Sigmoid colon (tissue), 7 donors: Measurements from ENCODE around the gene BHLHA15. TPM values are rescaled to one million over a fixed set of nuclear protein-coding genes. Genes with fewer than 3 reads are reported as not detected.
A peak's percentile ranks its signal among the peaks of the same experiment; 100 is the strongest.

Experiments
- DNase-seq: peaks from one replicate; pipeline ENCODE4 v3.0.0-alpha.2; 2019
- H3K27ac ChIP-seq, 4 donors: fragments of 200-600 bp; sonication (generic); one replicate each; pipeline ENCODE4 v1.5.1; 2016 to 2019; ENCODE audit warnings: mild to moderate bottlenecking in 1 of 4
- H3K27me3 ChIP-seq, 3 donors: fragments of 200-600 bp; sonication (generic); one replicate each; pipeline ENCODE4 v1.5.1; 2019; ENCODE audit warnings: mild to moderate bottlenecking in 1 of 3
- H3K36me3 ChIP-seq, 4 donors: fragments of 200-600 bp; sonication (generic); one replicate each; pipeline ENCODE4 v1.5.1; 2016 to 2019
- H3K4me1 ChIP-seq, 4 donors: fragments of 200-600 bp; sonication (generic); one replicate each; pipeline ENCODE4 v1.5.1; 2017 to 2019
- H3K4me3 ChIP-seq, 4 donors: fragments of 200-600 bp; sonication (generic); one replicate each; pipeline ENCODE4 v1.5.1; 2017 to 2019; ENCODE audit warnings: mild to moderate bottlenecking in 2 of 4, moderate library complexity in 1 of 4
- H3K9me3 ChIP-seq, 4 donors: fragments of 200-600 bp in 3 of 4; sonication (generic) in 3 of 4; one replicate each; pipeline versions ENCODE4 v1.5.1 to v1.6.1; 2013 to 2019
- CTCF ChIP-seq, 4 experiments: fragments of 450-650 bp in 3 of 4; fragments of 200-600 bp in 1 of 4; IDR thresholded peaks; one replicate each; pipeline ENCODE4 v1.5.1; 2016 to 2019; ENCODE audit warnings: antibody characterized with exemption in 4 of 4, mild to moderate bottlenecking in 3 of 4, moderate library complexity in 2 of 4
- EP300 ChIP-seq, 4 donors: sonication (generic); formaldehyde crosslinking; IDR thresholded peaks; one replicate each; pipeline ENCODE4 v1.6.1; 2017; ENCODE audit warnings: antibody characterized with exemption in 4 of 4
- POLR2A ChIP-seq, 2 donors: fragments of 450-650 bp; IDR thresholded peaks; one replicate each; pipeline ENCODE4 v1.6.1; 2016; ENCODE audit warnings: antibody characterized with exemption in 2 of 2, mild to moderate bottlenecking in 2 of 2, moderate library complexity in 2 of 2
- POLR2AphosphoS5 ChIP-seq, 4 donors: sonication (generic); formaldehyde crosslinking; IDR thresholded peaks; one replicate each; pipeline ENCODE4 v1.6.1; 2017; ENCODE audit warnings: antibody characterized with exemption in 4 of 4
- WGBS, 2 donors: extraction: QIAGEN DNeasy Blood & Tissue Kit; methylation state at CpG; one replicate each; pipeline ENCODE4 v1.1.7; 2013; 5-methylcytosine and 5-hydroxymethylcytosine counted together
- intact Hi-C: fragments of 100-400 bp; cut with DNase I; formaldehyde crosslinking; loops from one replicate; pipeline ENCODE4 v1.15.1; 2023
- polyA plus RNA-seq, 3 donors: library from polyadenylated mRNA; stranded (reverse); fragments of 200-250 nt; gene quantifications; one replicate each; pipeline ENCODE4 v1.2.3, GENCODE V29; 2013
- total RNA-seq, 4 donors: library from RNA; depleted of rRNA; stranded (reverse); fragments of >200 nt; gene quantifications; one replicate each; pipeline ENCODE4 v1.1.0, GENCODE V29; 2016
- donor health status: healthy with polysubstance abuse.
- donor health status: Bipolar disorder and iron deficiency.
- donor health status: healthy.

BHLHA15 gene
- total and polyA plus RNA-seq, 7 donors = 1.2 to 1.4 TPM; not detected in 5

GRCh38 chr7:98241674-98242241 lies 30.5 kb downstream of the BHLHA15 start:
- 88% methylated on average over 16 of the region's 16 CpGs for WGBS, 2 donors
- no peaks in the 10 kb centered on the region for H3K9me3 ChIP-seq
- no peaks in the 10 kb centered on the region for H3K4me1 ChIP-seq
- no peak for DNase-seq
- TF ChIP-seq POLR2AphosphoS5 (IDR thresholded peaks at IDR 0.05) (no peak), EP300 (IDR thresholded peaks at IDR 0.05) (no peak), POLR2A (IDR thresholded peaks at IDR 0.05) (no peak), CTCF (IDR thresholded peaks at IDR 0.05) (no peak)
- peaks cover 0 to 75% (median 22%) of the 10 kb centered on the region in 4 donors for H3K36me3 ChIP-seq
- no peak overlapping the region for H3K27ac ChIP-seq
- no peaks in the 10 kb centered on the region for H3K27me3 ChIP-seq
- no peak overlapping the region for H3K4me3 ChIP-seq
- intact Hi-C loops = no loop called here

- no peak for DNase-seq
- Histone ChIP-seq H3K27me3 (no peaks in the 10 kb centered on the region), H3K36me3 (peaks cover 0 to 74% (median 20%) of the 10 kb centered on the region in 4 donors), H3K9me3 (no peaks in the 10 kb centered on the region), H3K4me1 (no peaks in the 10 kb centered on the region), H3K27ac (no peak overlapping the region), H3K4me3 (no peak overlapping the region)
- 96% methylated on average over 1 of the region's 1 CpG for WGBS, 2 donors
- intact Hi-C loops = no loop called here
- TF ChIP-seq EP300 (IDR thresholded peaks at IDR 0.05) = no peak
- TF ChIP-seq POLR2AphosphoS5 (IDR thresholded peaks at IDR 0.05) = no peak
- no peak for TF ChIP-seq CTCF (IDR thresholded peaks at IDR 0.05)
These were observed 31.1 kb downstream of the BHLHA15 start for GRCh38 chr7:98242342-98242741.

- intact Hi-C loops = no loop called here
- 96 to 97% methylated on average over 4 of the region's 4 CpGs for WGBS, 2 donors
- Histone ChIP-seq H3K9me3 (no peaks in the 10 kb centered on the region), H3K27me3 (no peaks in the 10 kb centered on the region), H3K4me3 (no peak overlapping the region), H3K4me1 (no peaks in the 10 kb centered on the region), H3K36me3 (peaks cover 0 to 70% (median 20%) of the 10 kb centered on the region in 4 donors), H3K27ac (no peak overlapping the region)
- no peak for DNase-seq
- TF ChIP-seq POLR2A (IDR thresholded peaks at IDR 0.05) (no peak), EP300 (IDR thresholded peaks at IDR 0.05) (no peak), CTCF (IDR thresholded peaks at IDR 0.05) (no peak), POLR2AphosphoS5 (IDR thresholded peaks at IDR 0.05) (no peak)
These were observed 31.7 kb downstream of the BHLHA15 start for GRCh38 chr7:98242934-98243333.

- TF ChIP-seq POLR2AphosphoS5 (IDR thresholded peaks at IDR 0.05) = no peak
- no peak for TF ChIP-seq POLR2A (IDR thresholded peaks at IDR 0.05)
- H3K27me3 ChIP-seq = no peaks in the 10 kb centered on the region
- intact Hi-C loops = no loop called here
- H3K4me1 ChIP-seq = peaks cover 0 to 5% (median 0%) of the 10 kb centered on the region in 4 donors
- no peak overlapping the region for H3K27ac ChIP-seq
- peaks cover 0 to 51% (median 14%) of the 10 kb centered on the region in 4 donors for H3K36me3 ChIP-seq
- WGBS, 2 donors = 96 to 97% methylated on average over 14 of the region's 14 CpGs
- DNase-seq = no peak
- no peak overlapping the region for H3K4me3 ChIP-seq
- H3K9me3 ChIP-seq = no peaks in the 10 kb centered on the region
These were observed 33.6 kb downstream of the BHLHA15 start for GRCh38 chr7:98244871-98245270.

- TF ChIP-seq POLR2AphosphoS5 (IDR thresholded peaks at IDR 0.05) = no peak
- H3K4me3 ChIP-seq = no peak overlapping the region
- H3K4me1 ChIP-seq = peaks cover 0 to 29% (median 18%) of the 10 kb centered on the region in 4 donors
- DNase-seq = no peak
- no peaks in the 10 kb centered on the region for H3K9me3 ChIP-seq
- peak overlapping the region in 1 of 4 donors; percentile 14 for H3K27ac ChIP-seq
- peaks cover 0 to 28% (median 7%) of the 10 kb centered on the region in 4 donors for H3K36me3 ChIP-seq
- 95 to 96% methylated on average over 12 of the region's 12 CpGs for WGBS, 2 donors
- intact Hi-C loops = no loop called here
- no peaks in the 10 kb centered on the region for H3K27me3 ChIP-seq
These were observed 36.9 kb downstream of the BHLHA15 start for GRCh38 chr7:98248156-98248555.

GRCh38 chr7:98249106-98249505 lies 37.9 kb downstream of the BHLHA15 start:
- no peak for TF ChIP-seq POLR2AphosphoS5 (IDR thresholded peaks at IDR 0.05)
- no peak for TF ChIP-seq POLR2A (IDR thresholded peaks at IDR 0.05)
- no peak for TF ChIP-seq CTCF (IDR thresholded peaks at IDR 0.05)
- TF ChIP-seq EP300 (IDR thresholded peaks at IDR 0.05) = no peak
- intact Hi-C loops = no loop called here
- no peak overlapping the region for H3K4me3 ChIP-seq
- peak overlapping the region in 1 of 4 donors; percentile 38 for H3K27ac ChIP-seq
- peaks cover 0 to 31% (median 23%) of the 10 kb centered on the region in 4 donors for H3K4me1 ChIP-seq
- no peak for DNase-seq
- WGBS, 2 donors = 76 to 80% methylated on average over 6 of the region's 6 CpGs
- H3K27me3 ChIP-seq = no peaks in the 10 kb centered on the region
- peaks cover 0 to 18% (median 2%) of the 10 kb centered on the region in 4 donors for H3K36me3 ChIP-seq
- H3K9me3 ChIP-seq = no peaks in the 10 kb centered on the region
